HEK293 (cell line): Measurements from ENCODE around the gene DHPS.
A peak's percentile ranks its signal among the peaks of the same experiment; 100 is the strongest.
"Not testable (repeated sequence)": the region's sequence is repeated elsewhere in the genome, so short reads cannot be mapped to it uniquely, and the experiment has no call there.

Experiments used
- CTCF ChIA-PET: fragments of 350-600 bp; formaldehyde crosslinking; extraction: SDS; loops from one replicate; lab custom pipeline; 2021; ENCODE audit warnings: antibody characterized with exemption; lab: Yijun Ruan, JAX
- POLR2A ChIA-PET: fragments of 300-600 bp; formaldehyde crosslinking; extraction: SDS; loops from one replicate; lab custom pipeline; 2020; ENCODE audit warnings: antibody characterized with exemption, inconsistent platforms; lab: Yijun Ruan, JAX
- H3K27ac ChIP-seq: fragments of 200-500 bp; sonication (Bioruptor generic); 2 replicates; pipeline ENCODE4 v1.5.1; 2014; ENCODE audit warnings: low read depth, low read length, control low read depth, inconsistent platforms; ENCODE audit errors: extremely low read depth
- H3K36me3 ChIP-seq, 2 experiments: fragments of 200-500 bp in 1 of 2; sonication (Bioruptor generic) in 1 of 2; 1 replicate in 1 of 2; 2 replicates in 1 of 2; pipeline ENCODE4 v1.5.1; 2014 to 2017; ENCODE audit warnings: inconsistent platforms in 2 of 2, low read length in 2 of 2; ENCODE audit not compliant: control insufficient read depth in 2 of 2, insufficient read depth in 1 of 2
- H3K4me1 ChIP-seq: fragments of 200-500 bp; sonication (Bioruptor generic); 2 replicates; pipeline ENCODE4 v1.5.1; 2014; ENCODE audit warnings: mild to moderate bottlenecking, low read length, inconsistent platforms; ENCODE audit not compliant: control insufficient read depth, insufficient read depth
- H3K4me3 ChIP-seq: 2 replicates; pipeline ENCODE4 v1.5.1; 2011; ENCODE audit warnings: low read depth, mild to moderate bottlenecking, control low read depth, low read length, moderate library complexity
- H3K9me3 ChIP-seq: fragments of 200-500 bp; sonication (Bioruptor generic); 2 replicates; pipeline ENCODE4 v1.5.1; 2014; ENCODE audit warnings: low read depth, low read length, inconsistent platforms; ENCODE audit not compliant: control insufficient read depth, insufficient read depth
- REST ChIP-seq: fragments of 450-650 bp; formaldehyde crosslinking; IDR thresholded peaks from 2 replicates; pipeline ENCODE4 v1.5.1; 2016; ENCODE audit warnings: missing biosample characterization, missing genetic modification characterization
- ZBTB11 ChIP-seq: fragments of 450-650 bp; formaldehyde crosslinking; conservative IDR thresholded peaks from 2 replicates; pipeline ENCODE4 v1.5.1; 2016; ENCODE audit warnings: low read depth, missing biosample characterization, missing genetic modification characterization
- ZNF121 ChIP-seq: fragments of 450-650 bp; formaldehyde crosslinking; IDR thresholded peaks from 2 replicates; pipeline ENCODE4 v1.5.1; 2016; ENCODE audit warnings: missing biosample characterization, missing genetic modification characterization
- ZNF140 ChIP-seq: fragments of 450-650 bp; formaldehyde crosslinking; IDR thresholded peaks from 2 replicates; pipeline ENCODE4 v1.5.1; 2016; ENCODE audit warnings: missing biosample characterization, missing genetic modification characterization
- ZNF202 ChIP-seq: fragments of 450-650 bp; formaldehyde crosslinking; IDR thresholded peaks from 2 replicates; pipeline ENCODE4 v1.5.1; 2016; ENCODE audit warnings: missing biosample characterization, missing genetic modification characterization, borderline replicate concordance
- ZNF292 ChIP-seq: fragments of 450-650 bp; formaldehyde crosslinking; IDR thresholded peaks from 2 replicates; pipeline ENCODE4 v1.5.1; 2016; ENCODE audit warnings: low read depth, missing biosample characterization, missing genetic modification characterization, borderline replicate concordance
- ZNF354C ChIP-seq: fragments of 450-650 bp; formaldehyde crosslinking; IDR thresholded peaks from 2 replicates; pipeline ENCODE4 v1.5.1; 2016; ENCODE audit warnings: missing biosample characterization, missing genetic modification characterization, low read depth, borderline replicate concordance
- ZNF394 ChIP-seq: fragments of 450-650 bp; formaldehyde crosslinking; IDR thresholded peaks from 2 replicates; pipeline ENCODE4 v1.5.1; 2016; ENCODE audit warnings: missing biosample characterization, missing genetic modification characterization, mild to moderate bottlenecking, moderate library complexity, borderline replicate concordance
- ZNF426 ChIP-seq: fragments of 450-650 bp; formaldehyde crosslinking; IDR thresholded peaks from 2 replicates; pipeline ENCODE4 v1.5.1; 2017; ENCODE audit warnings: missing biosample characterization, missing genetic modification characterization, mild to moderate bottlenecking, inconsistent platforms, moderate library complexity
- ZNF518A ChIP-seq: fragments of 450-650 bp; formaldehyde crosslinking; conservative IDR thresholded peaks from 2 replicates; pipeline ENCODE4 v1.5.1; 2016; ENCODE audit warnings: low read depth, missing biosample characterization, missing genetic modification characterization
- ZNF558 ChIP-seq: fragments of 450-650 bp; formaldehyde crosslinking; IDR thresholded peaks from 2 replicates; pipeline ENCODE4 v1.5.1; 2016; ENCODE audit warnings: missing biosample characterization, missing genetic modification characterization
- ZNF623 ChIP-seq: fragments of 450-650 bp; formaldehyde crosslinking; IDR thresholded peaks from 2 replicates; pipeline ENCODE4 v1.5.1; 2016; ENCODE audit warnings: missing biosample characterization, missing genetic modification characterization
- ZNF629 ChIP-seq: fragments of 450-650 bp; formaldehyde crosslinking; IDR thresholded peaks from 2 replicates; pipeline ENCODE4 v1.5.1; 2017; ENCODE audit warnings: missing biosample characterization, missing genetic modification characterization
- ZNF654 ChIP-seq: fragments of 450-650 bp; formaldehyde crosslinking; IDR thresholded peaks from 2 replicates; pipeline ENCODE4 v1.5.1; 2016; ENCODE audit warnings: low read depth, missing biosample characterization, missing genetic modification characterization
- ZNF791 ChIP-seq: fragments of 450-650 bp; formaldehyde crosslinking; IDR thresholded peaks from 2 replicates; pipeline ENCODE4 v1.5.1; 2016; ENCODE audit warnings: missing biosample characterization, missing genetic modification characterization

DHPS gene

GRCh38 chr19:12713304-12713703, 31.6 kb upstream of the DHPS start:
- not testable (repeated sequence) for H3K4me1 ChIP-seq, H3K27ac ChIP-seq, H3K4me3 ChIP-seq, H3K9me3 ChIP-seq
- CTCF ChIA-PET = interaction anchor here (0.7 to 1.8 kb wide), 7 partner anchors 20 to 84 kb away, joined by 3 to 7 read pairs (median 5); no protein-coding TSS in a partner anchor
- POLR2A ChIA-PET = interaction anchor here (0.5 kb wide), 1 partner anchor 553 kb away, joined by 4 read pairs; no protein-coding TSS in a partner anchor
- H3K36me3 ChIP-seq = peaks cover 64 to 97% of the 10 kb centered on the region in 2 experiments
- 0 out of 2 replicates have a peak, but pooled peaks have one; percentile 62 for TF ChIP-seq ZNF354C (tag by site-specific recombination)
- TF ChIP-seq ZBTB11 (tag by site-specific recombination) = peak; percentile 37; the same call in 1 of the 2 replicates
- 0 out of 2 replicates have a peak, but pooled peaks have one; percentile 25 for TF ChIP-seq ZNF558 (tag by site-specific recombination)
- 0 out of 2 replicates have a peak, but pooled peaks have one; percentile 16 for TF ChIP-seq ZNF202 (tag by site-specific recombination)
- TF ChIP-seq ZNF121 = 0 out of 2 replicates have a peak, but pooled peaks have one; percentile 19
- TF ChIP-seq ZNF629 = peak; percentile 28; the same call in 1 of the 2 replicates
- TF ChIP-seq ZNF654 (tag by site-specific recombination) = 0 out of 2 replicates have a peak, but pooled peaks have one; percentile 15
- TF ChIP-seq ZNF292 = 0 out of 2 replicates have a peak, but pooled peaks have one; percentile 12
- TF ChIP-seq ZNF518A (tag by site-specific recombination) = peak; percentile 73
- TF ChIP-seq ZNF394 (tag by site-specific recombination) = peak; percentile 86
- TF ChIP-seq REST (tag by site-specific recombination) = 0 out of 2 replicates have a peak, but pooled peaks have one; percentile 33
- TF ChIP-seq ZNF791 (tag by site-specific recombination) = 0 out of 2 replicates have a peak, but pooled peaks have one; percentile 18
- TF ChIP-seq ZNF623 (tag by site-specific recombination) = peak; percentile 59
- peak; percentile 55 for TF ChIP-seq ZNF426 (tag by site-specific recombination)
- TF ChIP-seq ZNF140 (tag by site-specific recombination) = peak; percentile 36; the same call in 1 of the 2 replicates
